Adipocyte (in vitro differentiated cells): ENCODE measurements around the gene ACVR1C.
"Not testable (repeated sequence)": the region's sequence is repeated elsewhere in the genome, so short reads cannot be mapped to it uniquely, and the experiment has no call there.

Experiments used
- DNase-seq: peaks from one replicate; pipeline ENCODE4 v3.0.0-alpha.2; 2015; ENCODE audit warnings: low read depth
- H3K27me3 ChIP-seq: replicated peaks from 2 replicates; pipeline ENCODE4 v1.7.0; 2013; ENCODE audit warnings: mild to moderate bottlenecking, low read length, moderate library complexity; ENCODE audit not compliant: control insufficient read depth, insufficient read depth
- H3K36me3 ChIP-seq: 2 replicates; pipeline ENCODE4 v1.7.0; 2013; ENCODE audit warnings: low read length, mild to moderate bottlenecking, moderate library complexity; ENCODE audit not compliant: control insufficient read depth, insufficient read depth, severe bottlenecking
- H3K4me1 ChIP-seq: 2 replicates; pipeline ENCODE4 v1.7.0; 2013; ENCODE audit warnings: mild to moderate bottlenecking, low read length, moderate library complexity; ENCODE audit not compliant: control insufficient read depth, insufficient read depth
- H3K4me3 ChIP-seq: 2 replicates; pipeline ENCODE4 v1.7.0; 2013; ENCODE audit warnings: mild to moderate bottlenecking, low read length, moderate library complexity
- H3K9ac ChIP-seq: 2 replicates; pipeline ENCODE4 v1.7.0; 2013; ENCODE audit warnings: mild to moderate bottlenecking, low read length, moderate library complexity
- H3K9me3 ChIP-seq: 2 replicates; pipeline ENCODE4 v1.7.0; 2013; ENCODE audit warnings: mild to moderate bottlenecking, low read length, moderate library complexity; ENCODE audit not compliant: control insufficient read depth

The ACVR1C gene

GRCh38 chr2:157572725-157573124 lies 55.9 kb downstream of the ACVR1C start:
- Histone ChIP-seq H3K4me3 (no peak overlapping the region), H3K9ac (no peak overlapping the region), H3K36me3 (no peaks in the 10 kb centered on the region), H3K9me3 (no peaks in the 10 kb centered on the region), H3K27me3 (no peaks in the 10 kb centered on the region), H3K4me1 (no peaks in the 10 kb centered on the region)
- DNase-seq: no peak

- not testable (repeated sequence) for H3K27me3 ChIP-seq, H3K9me3 ChIP-seq, H3K36me3 ChIP-seq, H3K4me3 ChIP-seq, H3K4me1 ChIP-seq, H3K9ac ChIP-seq, DNase-seq
Measured at GRCh38 chr2:157566623-157567022, 62.0 kb downstream of the ACVR1C start.

- not testable (repeated sequence) for H3K4me3 ChIP-seq, H3K9ac ChIP-seq, H3K36me3 ChIP-seq, H3K9me3 ChIP-seq, H3K27me3 ChIP-seq, DNase-seq, H3K4me1 ChIP-seq
Measured at GRCh38 chr2:157566113-157566512, 62.6 kb downstream of the ACVR1C start.

- no peak overlapping the region for H3K9ac ChIP-seq
- no peaks in the 10 kb centered on the region for H3K36me3 ChIP-seq
- no peak overlapping the region for H3K4me3 ChIP-seq
- no peaks in the 10 kb centered on the region for H3K27me3 ChIP-seq
- no peaks in the 10 kb centered on the region for H3K9me3 ChIP-seq
- no peak for DNase-seq
- no peaks in the 10 kb centered on the region for H3K4me1 ChIP-seq
Measured at GRCh38 chr2:157565550-157565949, 63.1 kb downstream of the ACVR1C start.

GRCh38 chr2:157559890-157560289 lies 68.8 kb downstream of the ACVR1C start:
- no peak overlapping the region for H3K9ac ChIP-seq
- no peaks in the 10 kb centered on the region for H3K36me3 ChIP-seq
- H3K4me3 ChIP-seq: no peak overlapping the region
- H3K27me3 ChIP-seq: no peaks in the 10 kb centered on the region
- H3K9me3 ChIP-seq: no peaks in the 10 kb centered on the region
- H3K4me1 ChIP-seq: peaks cover 10% of the 10 kb centered on the region
- DNase-seq: no peak

- H3K4me3 ChIP-seq: no peak overlapping the region
Measured at GRCh38 chr2:157559461-157559860, 69.2 kb downstream of the ACVR1C start.

GRCh38 chr2:157559061-157559460 lies 69.6 kb downstream of the ACVR1C start:
- DNase-seq: peak; percentile 35
- Histone ChIP-seq H3K9me3 (no peaks in the 10 kb centered on the region), H3K27me3 (no peaks in the 10 kb centered on the region), H3K36me3 (no peaks in the 10 kb centered on the region), H3K4me3 (no peak overlapping the region), H3K9ac (no peak overlapping the region), H3K4me1 (peaks cover 10% of the 10 kb centered on the region)

More at GRCh38 chr2:157559461-157559860, 69.2 kb downstream of the ACVR1C start:
- peaks cover 10% of the 10 kb centered on the region for H3K4me1 ChIP-seq
- no peaks in the 10 kb centered on the region for H3K9me3 ChIP-seq
- no peaks in the 10 kb centered on the region for H3K36me3 ChIP-seq
- no peak overlapping the region for H3K9ac ChIP-seq
- no peak for DNase-seq
- no peaks in the 10 kb centered on the region for H3K27me3 ChIP-seq

- DNase-seq: no peak
- Histone ChIP-seq H3K27me3 (no peaks in the 10 kb centered on the region), H3K4me1 (peaks cover 10% of the 10 kb centered on the region), H3K9me3 (no peaks in the 10 kb centered on the region), H3K9ac (no peak overlapping the region), H3K36me3 (no peaks in the 10 kb centered on the region), H3K4me3 (no peak overlapping the region)
Measured at GRCh38 chr2:157557770-157558169, 70.9 kb downstream of the ACVR1C start.

GRCh38 chr2:157540102-157540501 lies 88.6 kb downstream of the ACVR1C start:
- Histone ChIP-seq H3K4me3 (no peak overlapping the region), H3K9me3 (no peaks in the 10 kb centered on the region), H3K36me3 (no peaks in the 10 kb centered on the region), H3K4me1 (no peaks in the 10 kb centered on the region), H3K9ac (no peak overlapping the region), H3K27me3 (no peaks in the 10 kb centered on the region)
- DNase-seq: no peak

GRCh38 chr2:157538064-157538463 lies 90.6 kb downstream of the ACVR1C start:
- Histone ChIP-seq H3K9me3 (no peaks in the 10 kb centered on the region), H3K27me3 (no peaks in the 10 kb centered on the region), H3K4me3 (no peak overlapping the region), H3K36me3 (peaks cover 2% of the 10 kb centered on the region), H3K9ac (no peak overlapping the region), H3K4me1 (no peaks in the 10 kb centered on the region)
- DNase-seq: no peak

- no peaks in the 10 kb centered on the region for H3K9me3 ChIP-seq
- H3K4me3 ChIP-seq: no peak overlapping the region
- no peaks in the 10 kb centered on the region for H3K4me1 ChIP-seq
- no peak for DNase-seq
- H3K36me3 ChIP-seq: peaks cover 7% of the 10 kb centered on the region
- no peaks in the 10 kb centered on the region for H3K27me3 ChIP-seq
- no peak overlapping the region for H3K9ac ChIP-seq
Measured at GRCh38 chr2:157536815-157537214, 91.8 kb downstream of the ACVR1C start.

GRCh38 chr2:157528963-157529751 lies 99.5 kb downstream of the ACVR1C start:
- H3K9me3 ChIP-seq: no peaks in the 10 kb centered on the region
- H3K9ac ChIP-seq: no peak overlapping the region
- no peak overlapping the region for H3K4me3 ChIP-seq
- no peaks in the 10 kb centered on the region for H3K4me1 ChIP-seq
- DNase-seq: no peak
- H3K36me3 ChIP-seq: peaks cover 7% of the 10 kb centered on the region
- H3K27me3 ChIP-seq: no peaks in the 10 kb centered on the region
